ENCODE data around the gene KLF11.
"Not testable (repeated sequence)": the region's sequence is repeated elsewhere in the genome, so short reads cannot be mapped to it uniquely, and the experiment has no call there.

Gene KLF11

DNA sequence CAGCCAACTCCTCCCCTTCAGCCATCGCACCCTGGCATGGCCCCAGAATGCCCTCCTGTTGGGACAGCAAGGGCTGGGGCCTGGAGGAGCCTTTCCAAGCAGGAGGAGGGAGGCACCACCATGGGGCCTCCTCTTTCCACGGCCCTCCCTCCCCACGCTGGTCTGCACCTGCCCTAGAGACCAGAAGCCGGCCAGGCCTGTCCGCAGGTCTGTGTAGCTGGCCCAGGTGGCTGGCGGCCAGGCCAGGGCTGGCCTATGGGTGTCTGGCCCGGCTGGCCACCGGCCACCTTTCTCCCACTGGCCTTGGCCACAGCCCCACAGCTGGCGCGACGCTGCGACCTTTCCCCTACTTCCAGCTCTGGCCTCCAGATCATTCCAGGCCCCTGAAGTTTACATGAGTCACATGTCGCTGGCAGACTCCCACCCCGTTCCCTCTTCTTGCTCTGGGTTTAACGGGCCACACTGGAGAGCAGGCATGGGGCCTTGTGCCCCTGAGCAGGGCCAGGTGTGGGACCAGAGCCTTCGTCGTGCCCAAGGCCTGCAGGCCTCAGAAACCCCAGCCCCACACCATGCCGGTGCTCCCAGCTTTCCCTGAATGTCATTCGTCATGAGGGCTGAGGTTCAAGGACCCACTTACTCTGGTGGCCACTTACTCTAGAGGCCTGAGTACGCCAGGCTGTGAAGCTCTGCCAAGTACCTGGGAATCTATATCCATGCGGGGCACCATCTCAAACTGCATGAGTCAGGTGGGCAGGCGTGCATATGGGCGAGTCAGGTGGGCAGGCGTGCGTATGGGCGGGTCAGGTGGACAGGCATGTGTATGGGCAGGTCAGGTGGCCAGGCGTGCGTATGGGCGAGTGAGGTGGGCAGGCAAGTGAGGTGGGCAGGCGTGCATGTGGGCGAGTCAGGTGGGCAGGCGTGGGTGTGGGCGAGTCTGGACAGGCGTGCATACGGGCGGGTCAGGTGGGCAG lies 33.3 kb upstream of the KLF11 start:
- no peak for DNase-seq (ENCODE audit: extremely low spot score)
- CTCF ChIA-PET: no interaction called here
- POLR2A ChIA-PET: no interaction called here
- TF ChIP-seq TARDBP (IDR thresholded peaks at IDR 0.05): no peak
- TF ChIP-seq BHLHE40 (IDR thresholded peaks at IDR 0.05; ENCODE audit: borderline replicate concordance): no peak

DNA sequence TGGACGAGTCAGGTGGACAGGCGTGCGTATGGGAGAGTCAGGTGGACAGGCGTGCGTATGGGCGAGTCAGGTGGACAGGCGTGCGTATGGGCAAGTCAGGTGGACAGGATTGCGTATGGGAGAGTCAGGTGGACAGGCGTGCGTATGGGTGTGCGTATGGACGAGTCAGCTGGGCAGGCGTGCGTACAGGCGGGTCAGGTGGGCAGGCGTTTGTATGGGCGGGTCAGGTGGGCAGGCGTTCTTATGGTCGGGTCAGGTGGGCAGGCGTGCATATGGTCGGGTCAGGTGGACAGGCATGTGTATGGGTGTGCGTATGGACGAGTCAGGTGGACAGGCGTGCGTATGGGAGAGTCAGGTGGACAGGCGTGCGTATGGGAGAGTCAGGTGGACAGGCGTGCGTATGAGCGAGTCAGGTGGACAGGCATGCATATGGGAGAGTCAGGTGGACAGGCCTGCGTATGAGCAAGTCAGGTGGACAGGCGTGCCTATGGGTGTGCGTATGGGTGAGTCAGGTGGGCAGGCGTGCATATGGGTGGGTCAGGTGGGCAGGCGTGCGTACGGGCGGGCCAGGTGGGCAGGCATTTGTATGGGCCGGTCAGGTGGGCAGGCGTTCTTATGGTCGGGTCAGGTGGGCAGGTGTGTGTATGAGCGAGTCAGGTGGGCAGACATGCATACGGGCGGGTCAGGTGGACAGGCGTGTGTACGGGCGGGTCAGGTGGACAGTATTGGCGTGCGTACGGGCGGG lies 32.3 kb upstream of the KLF11 start:
- POLR2A ChIA-PET; DNase-seq (ENCODE audit: extremely low spot score); CTCF ChIA-PET: not testable (repeated sequence)

DNA sequence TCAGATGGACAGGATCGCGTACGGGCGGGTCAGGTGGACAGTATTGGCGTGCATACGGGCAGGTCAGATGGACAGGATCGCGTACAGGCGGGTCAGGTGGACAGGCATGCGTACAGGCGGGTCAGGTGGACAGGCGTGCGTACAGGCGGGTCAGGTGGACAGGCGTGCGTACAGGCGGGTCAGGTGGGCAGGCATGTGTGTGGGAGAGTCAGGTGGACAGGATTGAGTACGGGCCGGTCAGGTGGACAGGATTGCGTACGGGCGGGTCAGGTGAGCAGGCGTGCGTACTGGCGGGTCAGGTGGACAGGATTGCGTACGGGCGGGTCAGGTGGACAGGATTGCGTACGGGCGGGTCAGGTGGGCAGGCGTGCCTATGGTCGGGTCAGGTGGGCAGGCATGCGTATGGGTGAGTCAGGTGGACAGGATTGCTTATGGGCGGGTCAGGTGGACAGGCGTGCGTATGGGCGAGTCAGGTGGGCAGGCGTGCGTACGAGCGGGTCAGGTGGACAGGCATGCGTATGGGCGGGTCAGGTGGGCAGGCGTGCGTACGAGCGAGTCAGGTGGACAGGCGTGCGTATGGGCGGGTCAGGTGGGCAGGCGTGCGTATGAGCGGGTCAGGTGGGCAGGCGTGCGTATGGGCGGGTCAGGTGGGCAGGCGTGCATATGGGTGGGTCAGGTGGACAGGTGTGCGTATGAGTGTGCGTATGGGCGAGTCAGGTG lies 31.6 kb upstream of the KLF11 start:
- POLR2A ChIA-PET; CTCF ChIA-PET; DNase-seq (ENCODE audit: extremely low spot score): not testable (repeated sequence)

DNA sequence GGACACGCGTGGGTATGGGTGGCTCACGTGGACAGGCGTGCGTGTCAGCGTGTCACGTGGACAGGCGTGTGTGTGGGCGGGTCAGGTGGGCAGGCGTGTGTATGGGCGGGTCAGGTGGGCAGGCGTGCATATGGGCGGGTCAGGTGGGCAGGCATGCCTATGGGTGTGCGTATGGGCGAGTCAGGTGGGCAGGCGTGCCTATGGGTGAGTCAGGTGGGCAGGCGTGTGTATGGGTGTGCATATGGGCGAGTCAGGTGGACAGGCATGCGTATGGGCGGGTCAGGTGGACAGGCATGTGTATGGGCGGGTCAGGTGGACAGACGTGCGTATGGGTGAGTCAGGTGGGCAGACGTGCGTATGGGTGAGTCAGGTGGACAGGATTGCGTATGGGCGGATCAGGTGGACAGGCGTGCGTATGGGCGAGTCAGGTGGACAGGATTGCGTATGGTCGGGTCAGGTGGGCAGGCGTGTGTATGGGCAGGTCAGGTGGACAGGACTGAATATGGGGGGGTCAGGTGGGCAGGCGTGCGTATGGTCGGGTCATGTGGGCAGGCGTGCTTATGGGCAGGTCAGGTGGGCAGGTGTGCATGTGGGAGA lies 30.9 kb upstream of the KLF11 start:
- CTCF ChIA-PET; POLR2A ChIA-PET; DNase-seq (ENCODE audit: extremely low spot score): not testable (repeated sequence)

DNA sequence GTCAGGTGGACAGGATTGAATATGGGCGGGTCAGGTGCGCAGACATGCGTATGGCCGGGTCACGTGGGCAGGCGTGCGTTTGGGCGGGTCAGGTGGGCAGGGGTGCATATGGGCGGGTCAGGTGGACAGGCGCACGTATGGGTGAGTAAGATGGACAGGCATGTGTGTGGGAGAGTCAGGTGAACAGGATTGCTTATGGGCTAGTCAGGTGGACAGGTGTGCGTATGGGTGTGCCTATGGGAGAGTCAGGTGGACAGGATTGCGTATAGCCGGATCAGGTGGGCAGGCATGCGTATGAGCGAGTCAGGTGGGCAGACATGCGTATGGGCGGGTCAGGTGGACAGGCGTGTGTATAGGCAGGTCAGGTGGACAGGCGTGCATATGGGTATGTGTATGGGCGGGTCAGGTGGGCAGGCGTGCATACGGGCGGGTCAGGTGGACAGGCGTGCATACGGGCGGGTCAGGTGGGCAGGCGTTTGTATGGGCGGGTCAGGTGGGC lies 30.3 kb upstream of the KLF11 start:
- TF ChIP-seq BHLHE40 (IDR thresholded peaks at IDR 0.05; ENCODE audit: borderline replicate concordance) (no peak), FOXA1 (IDR thresholded peaks at IDR 0.05) (no peak), L3MBTL2 (conservative IDR thresholded peaks at IDR 0.05) (no peak), LEF1 (IDR thresholded peaks at IDR 0.05; ENCODE audit: borderline replicate concordance) (no peak), ZNF384 (IDR thresholded peaks at IDR 0.05) (no peak), TARDBP (IDR thresholded peaks at IDR 0.05) (no peak), ELF4 (IDR thresholded peaks at IDR 0.05) (no peak), FOXM1 (IDR thresholded peaks at IDR 0.05; ENCODE audit: borderline replicate concordance) (no peak), SP1 (IDR thresholded peaks at IDR 0.05) (no peak), SUZ12 (IDR thresholded peaks at IDR 0.05) (no peak), HDGF (IDR thresholded peaks at IDR 0.05; ENCODE audit: borderline replicate concordance) (no peak), FOXK2 (IDR thresholded peaks at IDR 0.05) (no peak), NFRKB (IDR thresholded peaks at IDR 0.05) (no peak), ARNT (IDR thresholded peaks at IDR 0.05) (no peak), CTBP1 (IDR thresholded peaks at IDR 0.05; ENCODE audit: borderline replicate concordance) (no peak)
- TF ChIP-seq, protein P1, sequence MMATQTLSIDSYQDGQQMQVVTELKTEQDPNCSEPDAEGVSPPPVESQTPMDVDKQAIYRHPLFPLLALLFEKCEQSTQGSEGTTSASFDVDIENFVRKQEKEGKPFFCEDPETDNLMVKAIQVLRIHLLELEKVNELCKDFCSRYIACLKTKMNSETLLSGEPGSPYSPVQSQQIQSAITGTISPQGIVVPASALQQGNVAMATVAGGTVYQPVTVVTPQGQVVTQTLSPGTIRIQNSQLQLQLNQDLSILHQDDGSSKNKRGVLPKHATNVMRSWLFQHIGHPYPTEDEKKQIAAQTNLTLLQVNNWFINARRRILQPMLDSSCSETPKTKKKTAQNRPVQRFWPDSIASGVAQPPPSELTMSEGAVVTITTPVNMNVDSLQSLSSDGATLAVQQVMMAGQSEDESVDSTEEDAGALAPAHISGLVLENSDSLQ (IDR thresholded peaks at IDR 0.05): no peak
- ChIA-PET CTCF (no interaction called here), POLR2A (no interaction called here)
- no peak for DNase-seq (ENCODE audit: extremely low spot score)

DNA sequence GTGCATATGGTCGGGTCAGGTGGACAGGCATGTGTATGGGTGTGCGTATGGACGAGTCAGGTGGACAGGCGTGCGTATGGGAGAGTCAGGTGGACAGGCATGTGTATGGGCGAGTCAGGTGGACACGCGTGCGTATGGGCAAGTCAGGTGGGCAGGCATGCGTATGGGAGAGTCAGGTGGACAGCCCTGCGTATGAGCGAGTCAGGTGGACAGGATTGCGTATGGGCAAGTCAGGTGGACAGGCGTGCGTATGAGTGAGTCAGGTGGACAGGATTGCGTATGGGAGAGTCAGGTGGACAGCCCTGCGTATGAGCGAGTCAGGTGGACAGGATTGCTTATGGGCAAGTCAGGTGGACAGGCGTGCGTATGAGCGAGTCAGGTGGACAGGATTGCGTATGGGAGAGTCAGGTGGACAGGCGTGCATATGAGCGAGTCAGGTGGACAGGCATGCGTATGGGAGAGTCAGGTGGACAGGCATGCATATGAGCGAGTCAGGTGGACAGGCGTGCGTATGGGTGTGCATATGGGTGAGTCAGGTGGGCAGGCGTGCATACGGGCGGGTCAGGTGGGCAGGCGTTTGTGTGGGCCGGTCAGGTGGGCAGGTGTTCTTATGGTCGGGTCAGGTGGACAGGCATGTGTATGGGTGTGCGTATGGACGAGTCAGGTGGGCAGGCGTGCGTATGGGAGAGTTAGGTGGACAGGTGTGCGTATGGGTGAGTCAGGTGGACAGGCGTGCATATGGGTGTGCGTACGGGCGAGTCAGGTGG lies 29.5 kb upstream of the KLF11 start:
- POLR2A ChIA-PET; CTCF ChIA-PET; DNase-seq (ENCODE audit: extremely low spot score): not testable (repeated sequence)

DNA sequence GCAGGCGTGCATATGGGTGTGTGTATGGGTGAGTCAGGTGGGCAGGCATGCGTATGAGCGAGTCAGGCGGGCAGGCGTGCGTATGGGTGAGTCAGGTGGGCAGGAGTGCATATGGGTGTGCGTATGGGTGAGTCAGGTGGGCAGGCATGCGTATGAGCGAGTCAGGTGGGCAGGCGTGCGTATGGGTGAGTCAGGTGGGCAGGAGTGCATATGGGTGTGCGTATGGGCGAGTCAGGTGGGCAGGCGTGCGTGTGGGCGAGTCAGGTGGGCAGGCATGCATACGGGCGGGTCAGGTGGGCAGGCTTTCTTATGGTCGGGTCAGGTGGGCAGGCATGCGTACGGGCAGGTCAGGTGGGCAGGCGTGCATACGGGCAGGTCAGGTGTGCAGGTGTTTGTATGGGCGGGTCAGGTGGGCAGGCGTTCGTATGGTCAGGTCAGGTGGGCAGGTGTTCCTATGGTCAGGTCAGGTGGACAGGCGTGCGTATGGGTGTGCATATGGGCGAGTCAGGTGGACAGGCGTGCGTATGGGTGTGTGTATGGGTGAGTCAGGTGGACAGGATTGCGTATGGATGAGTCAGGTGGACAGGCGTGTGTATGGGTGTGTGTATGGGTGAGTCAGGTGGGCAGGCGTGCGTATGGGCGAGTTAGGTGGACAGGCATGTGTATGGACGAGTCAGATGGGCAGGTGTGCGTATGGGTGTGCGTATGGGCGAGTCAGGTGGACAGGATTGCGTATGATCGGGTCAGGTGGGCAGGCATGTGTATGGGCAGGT lies 28.7 kb upstream of the KLF11 start:
- ChIA-PET POLR2A (no interaction called here), CTCF (no interaction called here)
- DNase-seq (ENCODE audit: extremely low spot score): no peak
- TF ChIP-seq SP1 (IDR thresholded peaks at IDR 0.05): no peak
- TF ChIP-seq BHLHE40 (IDR thresholded peaks at IDR 0.05; ENCODE audit: borderline replicate concordance): no peak
- no peak for TF ChIP-seq ZNF384 (IDR thresholded peaks at IDR 0.05)
- no peak for TF ChIP-seq CTBP1 (IDR thresholded peaks at IDR 0.05; ENCODE audit: borderline replicate concordance)
- TF ChIP-seq FOXA1 (IDR thresholded peaks at IDR 0.05): no peak
- TF ChIP-seq, protein P1 (IDR thresholded peaks at IDR 0.05): no peak
- TF ChIP-seq ARNT (IDR thresholded peaks at IDR 0.05): no peak
- TF ChIP-seq SUZ12 (IDR thresholded peaks at IDR 0.05): no peak
- no peak for TF ChIP-seq FOXK2 (IDR thresholded peaks at IDR 0.05)
- no peak for TF ChIP-seq HDGF (IDR thresholded peaks at IDR 0.05; ENCODE audit: borderline replicate concordance)

DNA sequence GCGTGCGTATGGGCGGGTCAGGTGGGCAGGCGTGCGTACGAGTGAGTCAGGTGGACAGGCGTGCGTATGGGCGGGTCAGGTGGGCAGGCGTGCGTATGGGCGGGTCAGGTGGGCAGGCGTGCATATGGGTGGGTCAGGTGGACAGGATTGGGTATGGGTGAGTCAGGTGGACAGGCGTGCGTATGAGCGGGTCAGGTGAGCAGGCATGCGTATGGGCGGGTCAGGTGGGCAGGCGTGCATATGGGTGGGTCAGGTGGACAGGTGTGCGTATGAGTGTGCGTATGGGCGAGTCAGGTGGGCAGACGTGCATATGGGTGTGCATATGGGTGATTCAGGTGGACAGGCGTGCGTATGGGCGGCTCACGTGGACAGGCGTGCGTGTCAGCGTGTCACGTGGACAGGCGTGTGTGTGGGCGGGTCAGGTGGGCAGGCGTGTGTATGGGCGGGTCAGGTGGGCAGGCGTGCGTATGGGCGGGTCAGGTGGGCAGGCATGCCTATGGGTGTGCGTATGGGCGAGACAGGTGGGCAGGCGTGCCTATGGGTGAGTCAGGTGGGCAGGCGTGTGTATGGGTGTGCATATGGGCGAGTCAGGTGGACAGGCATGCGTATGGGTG lies 27.9 kb upstream of the KLF11 start:
- DNase-seq (ENCODE audit: extremely low spot score); POLR2A ChIA-PET; CTCF ChIA-PET: not testable (repeated sequence)

All from HEK293T (cell line).